ENCODE data around the gene SIM1.

Gene SIM1

DNA sequence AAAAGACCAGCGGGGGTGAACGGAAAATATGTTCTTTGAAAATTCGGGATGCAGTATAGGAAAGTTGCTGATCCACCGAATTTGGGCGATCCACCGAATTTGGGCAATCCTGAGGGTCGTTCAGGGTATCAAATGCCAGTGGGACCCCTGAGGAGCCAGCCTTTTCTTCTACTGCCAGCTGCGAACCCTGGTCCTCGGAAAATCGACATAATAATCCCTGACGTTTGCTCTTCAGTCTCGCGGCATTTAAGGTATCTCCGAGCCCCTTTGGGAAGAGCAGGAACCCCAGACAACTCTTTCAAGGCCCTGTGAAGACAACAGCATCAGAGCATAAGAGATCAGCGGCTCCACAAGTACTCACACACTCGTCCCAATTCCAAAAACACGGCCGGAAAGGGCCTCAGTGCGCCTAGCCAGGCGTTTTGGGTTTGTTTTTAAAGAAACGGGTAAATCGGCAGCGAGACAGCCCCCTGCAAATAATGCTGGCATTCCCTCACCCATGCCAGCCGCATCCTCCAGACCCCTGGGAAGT, 1.0 kb downstream of the SIM1 start:
- H3K36me3 ChIP-seq (ENCODE audit: low read depth) = no peaks in the 10 kb centered on the region
- H3K27me3 ChIP-seq (ENCODE audit: insufficient read depth, poor library complexity, severe bottlenecking) = peaks cover 100% of the 10 kb centered on the region
- TF ChIP-seq, protein P1, sequence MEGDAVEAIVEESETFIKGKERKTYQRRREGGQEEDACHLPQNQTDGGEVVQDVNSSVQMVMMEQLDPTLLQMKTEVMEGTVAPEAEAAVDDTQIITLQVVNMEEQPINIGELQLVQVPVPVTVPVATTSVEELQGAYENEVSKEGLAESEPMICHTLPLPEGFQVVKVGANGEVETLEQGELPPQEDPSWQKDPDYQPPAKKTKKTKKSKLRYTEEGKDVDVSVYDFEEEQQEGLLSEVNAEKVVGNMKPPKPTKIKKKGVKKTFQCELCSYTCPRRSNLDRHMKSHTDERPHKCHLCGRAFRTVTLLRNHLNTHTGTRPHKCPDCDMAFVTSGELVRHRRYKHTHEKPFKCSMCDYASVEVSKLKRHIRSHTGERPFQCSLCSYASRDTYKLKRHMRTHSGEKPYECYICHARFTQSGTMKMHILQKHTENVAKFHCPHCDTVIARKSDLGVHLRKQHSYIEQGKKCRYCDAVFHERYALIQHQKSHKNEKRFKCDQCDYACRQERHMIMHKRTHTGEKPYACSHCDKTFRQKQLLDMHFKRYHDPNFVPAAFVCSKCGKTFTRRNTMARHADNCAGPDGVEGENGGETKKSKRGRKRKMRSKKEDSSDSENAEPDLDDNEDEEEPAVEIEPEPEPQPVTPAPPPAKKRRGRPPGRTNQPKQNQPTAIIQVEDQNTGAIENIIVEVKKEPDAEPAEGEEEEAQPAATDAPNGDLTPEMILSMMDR (IDR thresholded peaks at IDR 0.05; ENCODE audit: poor library complexity, severe bottlenecking) = no peak
- no peak for DNase-seq (ENCODE audit: low spot score)
- H3K27ac ChIP-seq (ENCODE audit: poor library complexity, severe bottlenecking) = no peak overlapping the region
- H3K9me3 ChIP-seq (ENCODE audit: severe bottlenecking) = no peaks in the 10 kb centered on the region
- peaks cover 3% of the 10 kb centered on the region for H3K4me1 ChIP-seq (ENCODE audit: insufficient read depth, poor library complexity, severe bottlenecking)
- H3K4me3 ChIP-seq (ENCODE audit: severe bottlenecking) = no peak overlapping the region
- ATAC-seq (ENCODE audit: low read depth) = no peak

DNA sequence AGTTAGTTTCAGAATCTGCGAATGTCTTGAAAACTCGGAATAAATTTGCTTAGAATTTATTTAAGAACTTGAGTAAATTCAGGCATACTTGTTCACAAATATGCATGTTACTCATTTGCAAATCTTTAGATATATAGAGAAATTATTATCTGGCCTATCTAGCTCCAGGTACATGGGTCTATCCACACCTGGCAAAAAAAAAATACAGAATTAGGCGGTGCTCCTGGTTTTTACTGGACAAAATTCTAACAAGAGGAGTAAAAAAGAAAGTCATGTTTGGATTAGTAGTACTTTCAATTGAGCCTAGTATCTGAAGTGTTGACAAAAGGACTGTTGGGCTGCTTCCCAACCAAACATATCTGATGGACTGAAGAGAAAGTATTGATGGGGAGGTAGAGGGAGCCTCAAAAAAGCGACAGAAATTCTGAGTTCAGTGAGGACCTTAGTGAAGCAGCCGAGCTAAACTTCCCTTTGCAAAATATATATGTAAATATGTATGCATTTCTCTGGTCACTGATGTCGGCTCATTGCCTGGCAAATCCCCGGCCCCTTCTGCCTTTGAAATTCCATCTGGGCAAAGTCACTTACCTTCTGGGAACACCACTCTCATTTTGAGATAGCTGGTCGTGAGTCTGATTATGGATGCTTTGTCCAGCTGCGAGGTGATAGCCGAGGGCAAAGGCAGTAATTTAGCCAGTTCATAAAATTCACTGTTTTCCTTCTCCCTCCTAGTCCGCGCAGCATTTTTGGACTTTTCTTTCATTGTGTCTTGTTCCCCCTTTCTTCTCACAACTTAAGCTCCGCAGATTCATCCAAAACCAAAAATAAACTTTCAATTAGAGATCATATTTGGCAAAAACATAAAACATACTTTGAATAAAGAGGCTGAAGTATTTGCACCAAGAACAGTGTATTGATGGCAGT, 1.8 kb downstream of the SIM1 start:
- peaks cover 100% of the 10 kb centered on the region for H3K27me3 ChIP-seq (ENCODE audit: insufficient read depth, poor library complexity, severe bottlenecking)
- ATAC-seq (ENCODE audit: low read depth) (no peak), DNase-seq (ENCODE audit: low spot score) (no peak)
- TF ChIP-seq, protein P1 (IDR thresholded peaks at IDR 0.05; ENCODE audit: poor library complexity, severe bottlenecking) = no peak
- no peak overlapping the region for H3K27ac ChIP-seq (ENCODE audit: poor library complexity, severe bottlenecking)
- no peaks in the 10 kb centered on the region for H3K9me3 ChIP-seq (ENCODE audit: severe bottlenecking)
- no peaks in the 10 kb centered on the region for H3K36me3 ChIP-seq (ENCODE audit: low read depth)
- peaks cover 3% of the 10 kb centered on the region for H3K4me1 ChIP-seq (ENCODE audit: insufficient read depth, poor library complexity, severe bottlenecking)
- no peak overlapping the region for H3K4me3 ChIP-seq (ENCODE audit: severe bottlenecking)

DNA sequence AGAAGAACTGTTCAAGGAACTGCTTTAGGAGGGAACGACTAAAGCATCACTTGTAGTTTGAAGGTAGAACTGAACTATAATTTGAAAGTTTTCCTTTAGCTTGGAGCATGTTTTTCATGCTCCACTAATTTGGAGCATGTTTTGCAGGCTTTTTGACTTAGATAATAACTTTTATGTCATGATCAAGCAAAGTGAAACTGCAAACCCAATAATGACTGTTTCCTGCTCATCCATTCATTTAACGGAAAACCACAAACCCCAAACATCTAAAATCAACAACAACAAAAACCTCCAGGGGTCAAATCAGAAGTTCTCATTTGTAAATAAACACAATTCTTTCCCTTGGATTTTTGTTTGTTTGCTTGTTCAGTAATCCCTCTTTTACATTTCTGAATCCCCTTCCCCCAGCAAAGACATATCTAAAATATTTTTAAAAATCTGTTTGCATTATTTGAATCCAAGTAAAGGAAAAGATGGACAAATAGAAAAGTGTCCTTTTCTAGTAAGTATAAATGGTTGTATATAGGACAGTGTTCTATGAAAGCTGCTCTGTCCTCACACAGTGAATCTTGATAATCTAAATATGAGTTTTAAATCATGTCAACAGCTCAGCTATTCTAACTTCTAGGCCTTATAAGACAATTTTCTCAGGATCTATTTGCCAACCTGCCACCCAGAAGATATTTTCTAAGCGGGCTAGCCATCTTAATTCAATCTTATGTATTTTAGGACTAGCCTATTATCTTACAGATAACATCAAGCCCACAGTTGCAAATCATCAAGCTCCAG, 2.6 kb downstream of the SIM1 start:
- peaks cover 3% of the 10 kb centered on the region for H3K4me1 ChIP-seq (ENCODE audit: insufficient read depth, poor library complexity, severe bottlenecking)
- TF ChIP-seq, protein P1 (IDR thresholded peaks at IDR 0.05; ENCODE audit: poor library complexity, severe bottlenecking) = no peak
- ATAC-seq (ENCODE audit: low read depth) (no peak), DNase-seq (ENCODE audit: low spot score) (no peak)
- H3K36me3 ChIP-seq (ENCODE audit: low read depth) = no peaks in the 10 kb centered on the region
- H3K27me3 ChIP-seq (ENCODE audit: insufficient read depth, poor library complexity, severe bottlenecking) = peaks cover 100% of the 10 kb centered on the region
- H3K4me3 ChIP-seq (ENCODE audit: severe bottlenecking) = no peak overlapping the region
- H3K27ac ChIP-seq (ENCODE audit: poor library complexity, severe bottlenecking) = no peak overlapping the region
- no peaks in the 10 kb centered on the region for H3K9me3 ChIP-seq (ENCODE audit: severe bottlenecking)

DNA sequence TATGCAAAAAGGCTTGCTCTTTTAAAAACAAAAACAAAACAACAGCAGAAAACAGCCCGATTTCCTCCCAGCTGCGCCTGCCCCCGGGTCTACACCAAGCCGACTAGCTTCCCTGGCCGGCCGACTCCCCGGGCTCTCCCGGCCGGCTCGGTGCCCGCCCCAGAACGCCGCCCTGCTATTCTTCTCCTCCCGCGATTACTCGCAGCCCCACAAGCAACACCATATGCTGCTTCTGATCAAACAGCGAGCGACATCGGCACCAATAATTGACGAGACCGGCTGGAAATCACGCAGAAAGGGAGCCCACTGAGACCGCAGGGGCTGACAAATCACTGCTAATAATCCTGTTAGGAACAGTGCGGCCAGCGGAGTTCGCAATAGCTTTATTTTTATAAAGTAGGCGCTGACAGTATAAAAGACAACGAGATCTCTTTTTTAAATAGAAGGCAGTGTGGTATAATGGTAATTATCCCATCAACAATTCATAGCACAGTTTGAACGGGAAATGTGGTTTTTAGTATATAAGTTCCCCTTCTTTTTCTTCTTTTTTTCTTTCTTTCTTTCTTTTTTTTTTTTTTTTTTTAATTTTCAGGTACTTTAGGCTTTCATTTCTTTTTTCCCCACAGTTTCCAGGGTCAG, 3.3 kb downstream of the SIM1 start:
- no peak overlapping the region for H3K4me3 ChIP-seq (ENCODE audit: severe bottlenecking)
- no peak overlapping the region for H3K27ac ChIP-seq (ENCODE audit: poor library complexity, severe bottlenecking)
- H3K4me1 ChIP-seq (ENCODE audit: insufficient read depth, poor library complexity, severe bottlenecking) = peaks cover 3% of the 10 kb centered on the region
- H3K9me3 ChIP-seq (ENCODE audit: severe bottlenecking) = no peaks in the 10 kb centered on the region
- ATAC-seq (ENCODE audit: low read depth) (no peak), DNase-seq (ENCODE audit: low spot score) (no peak)
- no peaks in the 10 kb centered on the region for H3K36me3 ChIP-seq (ENCODE audit: low read depth)
- TF ChIP-seq, protein P1 (IDR thresholded peaks at IDR 0.05; ENCODE audit: poor library complexity, severe bottlenecking) = no peak
- peaks cover 100% of the 10 kb centered on the region for H3K27me3 ChIP-seq (ENCODE audit: insufficient read depth, poor library complexity, severe bottlenecking)

All from RWPE2 (cell line).